ENCODE data around the gene KIN. TPM values are rescaled to one million over a fixed set of nuclear protein-coding genes. Genes with fewer than 3 reads are reported as not detected.

The KIN gene
- total RNA-seq, 1 experiment from 2014 or later = 23.4 TPM

- H3K4me3 Mint-ChIP-seq = no peak overlapping the region
- no peak overlapping the region for H4K8ac ChIP-seq (replicated peaks; ENCODE audit: insufficient read length, low read depth, low read length)
- TF ChIP-seq CTCF (conservative IDR thresholded peaks at IDR 0.05) = no peak
- H3K27me3 ChIP-seq (ENCODE audit: insufficient read depth, low read length) = no peaks in the 10 kb centered on the region
- no CpG with 5 or more reads among the region's 1 CpG for WGBS (ENCODE audit: extremely low coverage, insufficient read length, low lambda C conversion rate)
- H3K4me1 Mint-ChIP-seq = peaks cover 8% of the 10 kb centered on the region in 2 experiments
- no peak overlapping the region for H4K5ac ChIP-seq (ENCODE audit: insufficient read length, low read depth, low read length)
- H3K4me2 ChIP-seq (ENCODE audit: insufficient read depth, insufficient read length, low read length) = no peak overlapping the region
- no peak overlapping the region for H3K14ac ChIP-seq (ENCODE audit: insufficient read depth, low read length)
- H3K79me2 ChIP-seq (ENCODE audit: insufficient read depth, low read length) = no peaks in the 10 kb centered on the region; the same call in 1 of the 2 replicates
- no peak overlapping the region for H2AK5ac ChIP-seq (ENCODE audit: insufficient read length, low read length)
- H3T11ph ChIP-seq (ENCODE audit: low read length) = no peak overlapping the region
- H3K23me2 ChIP-seq (ENCODE audit: insufficient read length, low read depth, low read length, poor library complexity, severe bottlenecking) = no peaks in the 10 kb centered on the region
- no peak for DNase-seq
- H3K4ac ChIP-seq (ENCODE audit: low read depth, low read length) = no peak overlapping the region
- H2BK5ac ChIP-seq (ENCODE audit: insufficient read length, low read length) = no peak overlapping the region
- no peak overlapping the region for H4K91ac ChIP-seq (ENCODE audit: insufficient read length, low read depth, low read length)
- no peaks in the 10 kb centered on the region for H3K9me3 ChIP-seq (ENCODE audit: control insufficient read depth, low read depth, low read length)
- H2AFZ ChIP-seq (ENCODE audit: low read length) = no peak overlapping the region
- H3K27ac ChIP-seq (ENCODE audit: insufficient read length, low read depth, low read length) = no peak overlapping the region
- H3K56ac ChIP-seq (ENCODE audit: insufficient read length, low read depth, low read length) = no peak overlapping the region
- H3K9ac ChIP-seq (ENCODE audit: extremely low read depth, insufficient read length, low read length) = no peak overlapping the region
- H4K20me1 ChIP-seq (ENCODE audit: control insufficient read depth, insufficient read depth, insufficient read length) = no peaks in the 10 kb centered on the region
- H3K27me3 Mint-ChIP-seq (ENCODE audit: low read depth) = no peaks in the 10 kb centered on the region
- no peak overlapping the region for H2BK20ac ChIP-seq (ENCODE audit: low read depth, low read length, poor library complexity, severe bottlenecking)
- H3K79me1 ChIP-seq (ENCODE audit: insufficient read depth, low read depth, low read length, poor library complexity, severe bottlenecking) = no peaks in the 10 kb centered on the region
- no peaks in the 10 kb centered on the region for H3K9me3 Mint-ChIP-seq
- H3K4me1 ChIP-seq (ENCODE audit: insufficient read depth, low read length) = peaks cover 2% of the 10 kb centered on the region; the same call in 1 of the 2 replicates
- no peak overlapping the region for H2BK12ac ChIP-seq (ENCODE audit: insufficient read length, low read depth, low read length)
- H3K23ac ChIP-seq (ENCODE audit: insufficient read length, low read depth, low read length) = no peak overlapping the region
- H2BK15ac ChIP-seq (ENCODE audit: low read depth, low read length) = no peak overlapping the region
- no peak overlapping the region for H3K18ac ChIP-seq (ENCODE audit: insufficient read length, low read depth, low read length)
- no peak overlapping the region for H3K27ac Mint-ChIP-seq
- H3K36me3 Mint-ChIP-seq (ENCODE audit: insufficient read depth in 1 of 3, low read depth in 3 of 3) = peaks cover under 1 to 15% (median 7%) of the 10 kb centered on the region in 3 experiments; a peak in 6 of 7 replicates
- H2BK120ac ChIP-seq (ENCODE audit: low read depth, low read length, poor library complexity, severe bottlenecking) = no peak overlapping the region
Observed at GRCh38 chr10:7832060-7832459, 44.3 kb upstream of the KIN start.
